Measurements from ENCODE around the gene ANKRD13D.

The ANKRD13D gene

GRCh38 chr11:67273260-67273990 lies 15.7 kb upstream of the ANKRD13D start:
- DNase-seq (ENCODE audit: low read depth) = no peak

- DNase-seq (ENCODE audit: low read depth) = no peak
Measured at GRCh38 chr11:67274768-67275605, 14.1 kb upstream of the ANKRD13D start.

GRCh38 chr11:67275606-67276409 lies 13.3 kb upstream of the ANKRD13D start:
- no peak for DNase-seq (ENCODE audit: low read depth)

GRCh38 chr11:67276781-67277230 lies 12.3 kb upstream of the ANKRD13D start:
- no peak for DNase-seq (ENCODE audit: low read depth)

- DNase-seq (ENCODE audit: low read depth) = peak; percentile 65
Measured at GRCh38 chr11:67277231-67277961, 11.7 kb upstream of the ANKRD13D start.

GRCh38 chr11:67278135-67278938 lies 10.8 kb upstream of the ANKRD13D start:
- no peak for DNase-seq (ENCODE audit: low read depth)

GRCh38 chr11:67278939-67279588 lies 10.0 kb upstream of the ANKRD13D start:
- DNase-seq (ENCODE audit: low read depth) = no peak

- no peak for DNase-seq (ENCODE audit: low read depth)
Measured at GRCh38 chr11:67279589-67280340, 9.3 kb upstream of the ANKRD13D start.

- DNase-seq (ENCODE audit: low read depth) = no peak
Measured at GRCh38 chr11:67280341-67280787, 8.7 kb upstream of the ANKRD13D start.

GRCh38 chr11:67280788-67281551 lies 8.1 kb upstream of the ANKRD13D start:
- DNase-seq (ENCODE audit: low read depth) = no peak

- no peak for DNase-seq (ENCODE audit: low read depth)
Measured at GRCh38 chr11:67281552-67282150, 7.5 kb upstream of the ANKRD13D start.

GRCh38 chr11:67282155-67282875 lies 6.8 kb upstream of the ANKRD13D start:
- DNase-seq (ENCODE audit: low read depth) = no peak

- no peak for DNase-seq (ENCODE audit: low read depth)
Measured at GRCh38 chr11:67282876-67283371, 6.2 kb upstream of the ANKRD13D start.

GRCh38 chr11:67283481-67283963 lies 5.6 kb upstream of the ANKRD13D start:
- DNase-seq (ENCODE audit: low read depth) = no peak

GRCh38 chr11:67284811-67285540 lies 4.1 kb upstream of the ANKRD13D start:
- DNase-seq (ENCODE audit: low read depth) = no peak

Data from fibroblast of the conjunctiva (primary cell).